Neural cell (in vitro differentiated cells): ENCODE data around the gene KLHL15. TPM values are rescaled to one million over a fixed set of nuclear protein-coding genes. Genes with fewer than 3 reads are reported as not detected.

Experiments used
- H2AFZ ChIP-seq: fragments of 200-600, 300-800 bp; sonication (generic), shearing (Covaris generic); 2 replicates; pipeline ENCODE4 v1.6.0; 2014; ENCODE audit warnings: low read depth, mild to moderate bottlenecking, antibody characterized with exemption, low read length, moderate library complexity
- H3F3A ChIP-seq: fragments of 200-600 bp; shearing (Covaris generic); 2 replicates; pipeline ENCODE4 v1.6.1; 2016; ENCODE audit warnings: mild to moderate bottlenecking, moderate library complexity, mixed read lengths, antibody characterized with exemption, low read length; ENCODE audit not compliant: insufficient read depth, poor library complexity, severe bottlenecking
- H3K27ac ChIP-seq: fragments of 200-600, 300-800 bp; sonication (generic), shearing (Covaris generic); 2 replicates; pipeline ENCODE4 v1.5.1; 2014; ENCODE audit warnings: mild to moderate bottlenecking, low read length, moderate library complexity
- H3K27me3 ChIP-seq: fragments of 300-800, 200-600 bp; sonication (generic), shearing (Covaris generic); 2 replicates; pipeline ENCODE4 v1.6.0; 2014; ENCODE audit warnings: mild to moderate bottlenecking, low read depth, low read length, moderate library complexity; ENCODE audit not compliant: insufficient read depth
- H3K36me3 ChIP-seq: fragments of 300-800, 200-600 bp; sonication (generic), shearing (Covaris generic); 2 replicates; pipeline ENCODE4 v1.5.1; 2014; ENCODE audit warnings: mild to moderate bottlenecking, antibody characterized with exemption, low read length, moderate library complexity; ENCODE audit not compliant: insufficient read depth
- H3K4me2 ChIP-seq: fragments of 300-800, 200-600 bp; sonication (generic), shearing (Covaris generic); 2 replicates; pipeline ENCODE4 v1.6.0; 2014; ENCODE audit warnings: mild to moderate bottlenecking, low read length
- H3K4me3 ChIP-seq: fragments of 300-800, 200-600 bp; sonication (generic), shearing (Covaris generic); 2 replicates; pipeline ENCODE4 v1.5.1; 2014; ENCODE audit warnings: mild to moderate bottlenecking, low read length, moderate library complexity
- H3K79me2 ChIP-seq: fragments of 200-600 bp; shearing (Covaris generic); replicated peaks from 2 replicates; pipeline ENCODE4 v1.6.0; 2014; ENCODE audit warnings: mild to moderate bottlenecking, low read length, moderate library complexity; ENCODE audit not compliant: insufficient read depth
- H3K9ac ChIP-seq: fragments of 300-800, 200-600 bp; sonication (generic), shearing (Covaris generic); 2 replicates; pipeline ENCODE4 v1.6.1; 2016; ENCODE audit warnings: mild to moderate bottlenecking, low read length, mixed read lengths
- H3K9me2 ChIP-seq: fragments of 200-600 bp; shearing (Covaris generic); 2 replicates; pipeline ENCODE4 v1.6.1; 2016; ENCODE audit warnings: mild to moderate bottlenecking, low read length, mixed read lengths; ENCODE audit not compliant: insufficient read depth
- H3K9me3 ChIP-seq: fragments of 200-600, 300-800 bp; sonication (generic), shearing (Covaris generic); 2 replicates; pipeline ENCODE4 v1.6.1; 2016; ENCODE audit warnings: mild to moderate bottlenecking, mixed run types, low read length, moderate library complexity, mixed read lengths
- H4K20me1 ChIP-seq: fragments of 200-600 bp; shearing (Covaris generic); 2 replicates; pipeline ENCODE4 v1.6.1; 2016; ENCODE audit warnings: mild to moderate bottlenecking, mixed run types; ENCODE audit not compliant: insufficient read depth
- EP300 ChIP-seq: fragments of 450-650 bp; conservative IDR thresholded peaks from 2 replicates; pipeline ENCODE4 v1.6.1; 2014; ENCODE audit warnings: antibody characterized with exemption, mild to moderate bottlenecking, moderate library complexity; ENCODE audit not compliant: poor library complexity, severe bottlenecking
- EZH2 ChIP-seq: fragments of 200-600, 300-800 bp; shearing (Covaris generic), sonication (generic); IDR thresholded peaks from 2 replicates; pipeline ENCODE4 v1.6.1; 2014; ENCODE audit warnings: antibody characterized with exemption, low read length, borderline replicate concordance, mild to moderate bottlenecking; ENCODE audit not compliant: insufficient read depth, poor library complexity, severe bottlenecking
- MXI1 ChIP-seq: fragments of 450-650 bp; conservative IDR thresholded peaks from 2 replicates; pipeline ENCODE4 v1.6.1; 2014; ENCODE audit warnings: antibody characterized with exemption, mild to moderate bottlenecking; ENCODE audit not compliant: poor library complexity, severe bottlenecking
- RAD21 ChIP-seq: fragments of 450-650 bp; conservative IDR thresholded peaks from 2 replicates; pipeline ENCODE4 v1.6.1; 2014; ENCODE audit warnings: antibody characterized with exemption, mild to moderate bottlenecking, moderate library complexity
- SMC3 ChIP-seq: fragments of 450-650 bp; conservative IDR thresholded peaks from 2 replicates; pipeline ENCODE4 v1.6.1; 2014; ENCODE audit warnings: antibody characterized with exemption, mild to moderate bottlenecking, moderate library complexity; ENCODE audit not compliant: poor library complexity
- TAF1 ChIP-seq: IDR thresholded peaks from 2 replicates; pipeline ENCODE4 v1.6.1; 2012; ENCODE audit warnings: low read depth
- polyA plus RNA-seq: library from polyadenylated mRNA; depleted of rRNA; stranded (reverse); fragments of >200 nt; gene quantifications from 2 replicates; pipeline ENCODE4 v1.2.3, GENCODE V29; 2014
- TF ChIP-seq, protein P1 (sequence below): IDR thresholded peaks from 2 replicates; pipeline ENCODE4 v1.6.1; 2012; ENCODE audit warnings: borderline replicate concordance
- TF ChIP-seq, protein P2 (sequence below): fragments of 450-650 bp; IDR thresholded peaks from 2 replicates; pipeline ENCODE4 v1.5.1; 2014; ENCODE audit warnings: antibody characterized with exemption, mild to moderate bottlenecking, moderate library complexity; ENCODE audit not compliant: poor library complexity, severe bottlenecking

The KLHL15 gene
- polyA plus RNA-seq, 1 donor from 2014 or later, result 12.9 TPM

DNA sequence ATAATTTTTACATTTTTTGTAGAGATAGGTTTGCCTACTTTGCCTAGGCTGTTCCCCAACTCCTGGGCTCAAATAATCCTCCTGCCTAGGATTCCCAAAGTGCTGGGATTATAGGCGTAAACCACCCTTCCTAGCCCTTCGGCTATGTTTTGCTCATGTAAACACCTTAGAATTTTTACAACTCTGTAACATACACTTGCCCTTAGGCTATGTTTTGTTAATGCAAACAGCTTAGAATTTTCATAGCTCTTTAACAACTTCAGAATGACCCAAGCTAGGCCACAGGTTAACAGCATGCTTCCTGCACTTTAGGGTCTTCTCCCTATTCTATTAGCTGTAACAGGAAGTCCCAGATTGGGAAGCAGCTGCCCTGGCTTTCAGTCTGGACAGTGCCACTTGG is 24.2 kb downstream of the KLHL15 start:
- Histone ChIP-seq H3K9ac (no peak overlapping the region), H3K4me2 (no peak overlapping the region), H3K4me3 (no peak overlapping the region), H3K79me2 (no peaks in the 10 kb centered on the region), H3K36me3 (no peaks in the 10 kb centered on the region), H2AFZ (no peak overlapping the region), H3K9me2 (no peaks in the 10 kb centered on the region), H3F3A (no peaks in the 10 kb centered on the region), H3K9me3 (no peaks in the 10 kb centered on the region), H3K27ac (no peak overlapping the region), H3K27me3 (no peaks in the 10 kb centered on the region), H4K20me1 (no peaks in the 10 kb centered on the region)
- TF ChIP-seq EZH2 (no peak), SMC3 (no peak), RAD21 (no peak), EP300 (no peak), TAF1 (no peak)
- TF ChIP-seq, protein P1, sequence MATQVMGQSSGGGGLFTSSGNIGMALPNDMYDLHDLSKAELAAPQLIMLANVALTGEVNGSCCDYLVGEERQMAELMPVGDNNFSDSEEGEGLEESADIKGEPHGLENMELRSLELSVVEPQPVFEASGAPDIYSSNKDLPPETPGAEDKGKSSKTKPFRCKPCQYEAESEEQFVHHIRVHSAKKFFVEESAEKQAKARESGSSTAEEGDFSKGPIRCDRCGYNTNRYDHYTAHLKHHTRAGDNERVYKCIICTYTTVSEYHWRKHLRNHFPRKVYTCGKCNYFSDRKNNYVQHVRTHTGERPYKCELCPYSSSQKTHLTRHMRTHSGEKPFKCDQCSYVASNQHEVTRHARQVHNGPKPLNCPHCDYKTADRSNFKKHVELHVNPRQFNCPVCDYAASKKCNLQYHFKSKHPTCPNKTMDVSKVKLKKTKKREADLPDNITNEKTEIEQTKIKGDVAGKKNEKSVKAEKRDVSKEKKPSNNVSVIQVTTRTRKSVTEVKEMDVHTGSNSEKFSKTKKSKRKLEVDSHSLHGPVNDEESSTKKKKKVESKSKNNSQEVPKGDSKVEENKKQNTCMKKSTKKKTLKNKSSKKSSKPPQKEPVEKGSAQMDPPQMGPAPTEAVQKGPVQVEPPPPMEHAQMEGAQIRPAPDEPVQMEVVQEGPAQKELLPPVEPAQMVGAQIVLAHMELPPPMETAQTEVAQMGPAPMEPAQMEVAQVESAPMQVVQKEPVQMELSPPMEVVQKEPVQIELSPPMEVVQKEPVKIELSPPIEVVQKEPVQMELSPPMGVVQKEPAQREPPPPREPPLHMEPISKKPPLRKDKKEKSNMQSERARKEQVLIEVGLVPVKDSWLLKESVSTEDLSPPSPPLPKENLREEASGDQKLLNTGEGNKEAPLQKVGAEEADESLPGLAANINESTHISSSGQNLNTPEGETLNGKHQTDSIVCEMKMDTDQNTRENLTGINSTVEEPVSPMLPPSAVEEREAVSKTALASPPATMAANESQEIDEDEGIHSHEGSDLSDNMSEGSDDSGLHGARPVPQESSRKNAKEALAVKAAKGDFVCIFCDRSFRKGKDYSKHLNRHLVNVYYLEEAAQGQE, result no peak
- TF ChIP-seq, protein P2, sequence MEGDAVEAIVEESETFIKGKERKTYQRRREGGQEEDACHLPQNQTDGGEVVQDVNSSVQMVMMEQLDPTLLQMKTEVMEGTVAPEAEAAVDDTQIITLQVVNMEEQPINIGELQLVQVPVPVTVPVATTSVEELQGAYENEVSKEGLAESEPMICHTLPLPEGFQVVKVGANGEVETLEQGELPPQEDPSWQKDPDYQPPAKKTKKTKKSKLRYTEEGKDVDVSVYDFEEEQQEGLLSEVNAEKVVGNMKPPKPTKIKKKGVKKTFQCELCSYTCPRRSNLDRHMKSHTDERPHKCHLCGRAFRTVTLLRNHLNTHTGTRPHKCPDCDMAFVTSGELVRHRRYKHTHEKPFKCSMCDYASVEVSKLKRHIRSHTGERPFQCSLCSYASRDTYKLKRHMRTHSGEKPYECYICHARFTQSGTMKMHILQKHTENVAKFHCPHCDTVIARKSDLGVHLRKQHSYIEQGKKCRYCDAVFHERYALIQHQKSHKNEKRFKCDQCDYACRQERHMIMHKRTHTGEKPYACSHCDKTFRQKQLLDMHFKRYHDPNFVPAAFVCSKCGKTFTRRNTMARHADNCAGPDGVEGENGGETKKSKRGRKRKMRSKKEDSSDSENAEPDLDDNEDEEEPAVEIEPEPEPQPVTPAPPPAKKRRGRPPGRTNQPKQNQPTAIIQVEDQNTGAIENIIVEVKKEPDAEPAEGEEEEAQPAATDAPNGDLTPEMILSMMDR, result no peak

DNA sequence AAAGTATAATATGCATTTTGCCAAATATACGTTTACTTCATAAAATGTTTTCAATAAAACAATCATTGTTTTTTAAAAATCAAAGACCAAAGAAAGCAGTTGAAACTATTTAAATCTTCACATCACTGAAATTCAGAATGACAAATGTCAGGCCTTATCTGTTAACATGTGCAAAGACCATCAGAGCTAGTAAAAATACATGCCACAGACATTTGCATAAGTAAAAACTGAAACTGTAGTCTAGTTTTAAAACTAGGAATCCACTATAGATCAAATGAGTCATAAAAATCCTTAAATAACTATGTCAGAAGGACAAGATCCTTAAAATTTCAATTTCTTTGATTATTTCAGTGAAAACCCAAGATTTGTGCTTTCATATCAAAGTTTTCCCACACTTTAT is 24.8 kb downstream of the KLHL15 start:
- Histone ChIP-seq H3K36me3 (no peaks in the 10 kb centered on the region), H3K9me2 (no peaks in the 10 kb centered on the region), H3F3A (no peaks in the 10 kb centered on the region), H3K4me3 (no peak overlapping the region), H2AFZ (no peak overlapping the region), H3K27me3 (no peaks in the 10 kb centered on the region), H3K79me2 (no peaks in the 10 kb centered on the region), H3K27ac (no peak overlapping the region), H3K4me2 (no peak overlapping the region), H4K20me1 (no peaks in the 10 kb centered on the region), H3K9me3 (no peaks in the 10 kb centered on the region), H3K9ac (no peak overlapping the region)
- TF ChIP-seq MXI1, result no peak
- no peak for TF ChIP-seq SMC3
- TF ChIP-seq, protein P2, result no peak
- TF ChIP-seq EZH2, result no peak
